A549 (cell line): ENCODE results near the gene POLR3H.

Experiments used
- CEBPB ChIP-seq, 2 experiments: fragments of >200 bp in 1 of 2; sonication (Bioruptor Twin) in 1 of 2; formaldehyde crosslinking in 1 of 2; IDR thresholded peaks; 2 replicates each; pipeline ENCODE4 v1.6.1; 2012 to 2016
- CTCF ChIP-seq: fragments of >200 bp; sonication (Bioruptor Twin); formaldehyde crosslinking; IDR thresholded peaks from 3 replicates; pipeline ENCODE4 v1.5.1; 2016
- JUNB ChIP-seq: fragments of >200 bp; sonication (Bioruptor Twin); formaldehyde crosslinking; IDR thresholded peaks from 2 replicates; pipeline ENCODE4 v1.6.1; 2016
- KDM5A ChIP-seq: fragments of 200-600 bp; sonication (generic); IDR thresholded peaks from 2 replicates; pipeline ENCODE4 v1.6.1; 2016; ENCODE audit warnings: antibody characterized with exemption, mild to moderate bottlenecking
- POLR2A ChIP-seq: IDR thresholded peaks from 2 replicates; pipeline ENCODE4 v1.6.1; 2012; ENCODE audit warnings: mild to moderate bottlenecking, low read length
- TF ChIP-seq, protein P1 (sequence below): fragments of >200 bp; sonication (Bioruptor Twin); formaldehyde crosslinking; IDR thresholded peaks from 2 replicates; pipeline ENCODE4 v1.6.1; 2016

DNA sequence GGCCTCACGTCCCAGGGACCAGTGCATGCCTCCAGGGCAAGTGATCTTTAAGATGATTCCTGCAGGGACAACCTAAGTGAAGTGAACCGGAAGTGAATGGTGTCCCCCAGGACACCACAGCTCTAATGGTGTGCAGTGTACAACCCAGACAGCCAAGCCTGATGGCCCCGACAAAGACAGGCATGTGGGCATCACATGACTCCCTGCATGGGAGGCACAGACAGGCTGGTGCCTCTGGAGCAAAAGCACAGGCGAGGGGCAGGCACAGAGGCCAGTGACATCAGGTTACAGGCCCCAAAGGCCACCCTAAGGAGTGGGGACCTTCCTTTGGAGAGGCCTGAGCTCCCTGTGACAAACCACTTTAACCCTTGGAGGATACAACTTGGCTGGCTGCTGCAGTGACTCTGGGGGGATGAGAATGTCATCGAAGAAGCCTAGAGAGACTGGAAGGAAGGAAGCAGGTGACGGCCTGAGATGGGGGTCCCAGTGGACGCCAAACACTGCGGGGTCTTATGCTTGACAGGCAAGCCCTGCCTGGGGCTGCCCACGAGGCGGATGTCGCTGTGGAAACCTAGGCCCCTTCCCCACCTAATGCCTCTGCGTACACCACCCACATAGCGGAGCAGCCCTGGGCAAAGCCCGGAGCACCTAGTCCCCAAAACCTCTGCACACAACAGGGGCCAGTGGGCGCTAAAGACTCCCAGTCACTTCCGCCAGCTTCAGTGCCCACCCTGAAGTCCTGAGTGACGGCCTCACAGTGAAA lies 12.4 kb downstream of the POLR3H start:
- TF ChIP-seq CTCF (no peak), POLR2A (no peak), KDM5A (no peak), CEBPB (IDR thresholded peaks at IDR 0.05) (no peak), JUNB (no peak)
- TF ChIP-seq, protein P1, sequence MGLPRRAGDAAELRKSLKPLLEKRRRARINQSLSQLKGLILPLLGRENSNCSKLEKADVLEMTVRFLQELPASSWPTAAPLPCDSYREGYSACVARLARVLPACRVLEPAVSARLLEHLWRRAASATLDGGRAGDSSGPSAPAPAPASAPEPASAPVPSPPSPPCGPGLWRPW, result no peak
